ENCODE measurements around the gene CRCP. TPM values are rescaled to one million over a fixed set of nuclear protein-coding genes. Genes with fewer than 3 reads are reported as not detected.

The CRCP gene
- total and polyA plus RNA-seq, 4 experiments from 2014 or later, result 21.2 to 42.3 (median 34.8) TPM

- Mint-ChIP-seq H3K27me3 (no peaks in the 10 kb centered on the region), H3K4me1 (peaks cover 0 to 3% (median 0%) of the 10 kb centered on the region in 4 donors), H3K36me3 (peaks cover 42 to 55% of the 10 kb centered on the region in 2 donors), H3K27ac (no peak overlapping the region), H3K4me3 (no peak overlapping the region), H3K9me3 (peaks cover 0 to 24% (median 12%) of the 10 kb centered on the region in 8 donors)
- Histone ChIP-seq H3K4me3 (ENCODE audit: low read length in 2 of 2) (no peak overlapping the region), H3K4me1 (ENCODE audit: insufficient read depth, low read length) (no peaks in the 10 kb centered on the region), H3K36me3 (ENCODE audit: insufficient read depth, low read length) (peaks cover 27% of the 10 kb centered on the region), H3K27me3 (ENCODE audit: insufficient read depth, low read length) (no peaks in the 10 kb centered on the region), H3K9me3 (ENCODE audit: control insufficient read depth in 1 of 2, low read length in 2 of 2) (peaks cover 0 to 4% of the 10 kb centered on the region in 2 donors), H3K27ac (ENCODE audit: low read depth, low read length) (no peak overlapping the region)
- intact Hi-C loops (cut with micrococcal nuclease), result no loop called here
- ChIA-PET POLR2A (ENCODE audit: partially characterized antibody) (no interaction called here), CTCF (ENCODE audit: partially characterized antibody) (no interaction called here)
- no peak for DNase-seq
These were observed 42.4 kb downstream of the CRCP start for GRCh38 chr7:66157060-66157459.

DNA sequence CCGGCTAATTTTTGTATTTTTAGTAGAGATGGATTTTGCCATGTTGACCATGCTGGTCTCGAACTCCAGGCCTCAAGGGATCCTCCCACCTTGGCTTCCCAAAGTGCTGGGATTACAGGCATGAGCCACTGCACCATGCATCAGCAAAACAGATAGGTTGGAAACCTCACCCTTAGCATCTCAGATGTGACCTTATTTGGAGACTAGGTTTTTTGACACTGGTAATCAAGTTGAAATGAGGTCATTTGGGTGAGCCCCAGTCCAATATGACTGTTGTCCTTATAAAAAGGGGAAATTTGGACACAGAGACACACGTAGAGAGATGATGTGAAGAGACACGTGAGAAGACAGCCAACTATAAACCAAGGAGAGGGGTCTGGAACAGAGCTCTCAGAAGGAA, 48.0 kb downstream of the CRCP start:
- CTCF ChIA-PET (ENCODE audit: partially characterized antibody), result no interaction called here
- Histone ChIP-seq H3K36me3 (ENCODE audit: insufficient read depth, low read length) (peaks cover 5% of the 10 kb centered on the region), H3K4me3 (ENCODE audit: low read length in 2 of 2) (no peak overlapping the region), H3K4me1 (ENCODE audit: insufficient read depth, low read length) (no peaks in the 10 kb centered on the region), H3K27me3 (ENCODE audit: insufficient read depth, low read length) (no peaks in the 10 kb centered on the region), H3K27ac (ENCODE audit: low read depth, low read length) (no peak overlapping the region), H3K9me3 (ENCODE audit: control insufficient read depth in 1 of 2, low read length in 2 of 2) (peaks cover 0 to 4% of the 10 kb centered on the region in 2 donors)
- POLR2A ChIA-PET (ENCODE audit: partially characterized antibody), result no interaction called here
- peaks cover 0 to 22% (median 12%) of the 10 kb centered on the region in 8 donors for H3K9me3 Mint-ChIP-seq
- H3K27me3 Mint-ChIP-seq, result no peaks in the 10 kb centered on the region
- H3K27ac Mint-ChIP-seq, result no peak overlapping the region
- intact Hi-C loops (cut with micrococcal nuclease), result no loop called here
- DNase-seq, result no peak
- no peak overlapping the region for H3K4me3 Mint-ChIP-seq
- H3K4me1 Mint-ChIP-seq, result no peaks in the 10 kb centered on the region
- peaks cover 10 to 18% of the 10 kb centered on the region in 2 donors for H3K36me3 Mint-ChIP-seq

DNA sequence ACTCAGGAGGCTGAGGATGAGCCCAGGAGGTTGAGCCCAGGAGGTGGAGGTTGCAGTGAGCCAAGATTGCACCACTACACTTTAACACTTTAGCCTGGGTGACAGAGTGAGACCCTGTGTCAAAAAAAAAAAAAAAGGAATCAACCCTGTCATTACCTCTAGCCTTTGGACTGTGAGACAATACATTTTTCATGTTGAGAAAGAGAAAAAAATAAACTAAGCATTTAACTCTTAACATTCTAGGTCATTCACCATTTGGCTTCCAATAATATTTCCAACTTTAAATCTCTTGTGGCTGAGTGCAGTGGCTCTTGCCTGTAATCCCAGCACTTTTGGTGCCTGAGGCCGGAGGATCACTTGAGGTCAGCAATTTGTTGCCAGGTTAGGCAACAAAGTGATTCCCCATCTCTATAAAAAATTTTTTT, 48.6 kb downstream of the CRCP start:
- H3K4me1 Mint-ChIP-seq, result no peaks in the 10 kb centered on the region
- H3K4me3 Mint-ChIP-seq, result no peak overlapping the region
- H3K9me3 Mint-ChIP-seq, result peaks cover 0 to 18% (median 9%) of the 10 kb centered on the region in 8 donors
- Histone ChIP-seq H3K27ac (ENCODE audit: low read depth, low read length) (no peak overlapping the region), H3K4me1 (ENCODE audit: insufficient read depth, low read length) (no peaks in the 10 kb centered on the region), H3K9me3 (ENCODE audit: control insufficient read depth in 1 of 2, low read length in 2 of 2) (peaks cover 0 to 4% of the 10 kb centered on the region in 2 donors), H3K27me3 (ENCODE audit: insufficient read depth, low read length) (no peaks in the 10 kb centered on the region), H3K4me3 (ENCODE audit: low read length in 2 of 2) (no peak overlapping the region), H3K36me3 (ENCODE audit: insufficient read depth, low read length) (peaks cover 3% of the 10 kb centered on the region)
- H3K36me3 Mint-ChIP-seq, result peaks cover 7 to 15% of the 10 kb centered on the region in 2 donors
- DNase-seq, result no peak
- no peaks in the 10 kb centered on the region for H3K27me3 Mint-ChIP-seq
- POLR2A ChIA-PET (ENCODE audit: partially characterized antibody), result no interaction called here
- intact Hi-C loops (cut with micrococcal nuclease), result no loop called here
- peak overlapping the region in 1 of 7 donors; percentile 42 for H3K27ac Mint-ChIP-seq
- CTCF ChIA-PET (ENCODE audit: partially characterized antibody), result no interaction called here

GRCh38 chr7:66164356-66164755, 49.7 kb downstream of the CRCP start:
- no peaks in the 10 kb centered on the region for H3K36me3 ChIP-seq (ENCODE audit: insufficient read depth, low read length)
- H3K27ac Mint-ChIP-seq, result no peak overlapping the region
- no peaks in the 10 kb centered on the region for H3K9me3 ChIP-seq (ENCODE audit: control insufficient read depth in 1 of 2, low read length in 2 of 2)
- H3K4me3 Mint-ChIP-seq, result no peak overlapping the region
- no peak overlapping the region for H3K4me3 ChIP-seq (ENCODE audit: low read length in 2 of 2)
- no peak for DNase-seq
- H3K27ac ChIP-seq (ENCODE audit: low read depth, low read length), result no peak overlapping the region
- no peaks in the 10 kb centered on the region for H3K4me1 Mint-ChIP-seq
- no peaks in the 10 kb centered on the region for H3K4me1 ChIP-seq (ENCODE audit: insufficient read depth, low read length)
- peaks cover 0 to 8% (median 4%) of the 10 kb centered on the region in 8 donors for H3K9me3 Mint-ChIP-seq
- ChIA-PET CTCF (ENCODE audit: partially characterized antibody) (no interaction called here), POLR2A (ENCODE audit: partially characterized antibody) (no interaction called here)
- peaks cover 3 to 9% of the 10 kb centered on the region in 2 donors for H3K36me3 Mint-ChIP-seq
- H3K27me3 ChIP-seq (ENCODE audit: insufficient read depth, low read length), result no peaks in the 10 kb centered on the region
- intact Hi-C loops (cut with micrococcal nuclease), result no loop called here
- H3K27me3 Mint-ChIP-seq, result no peaks in the 10 kb centered on the region

DNA sequence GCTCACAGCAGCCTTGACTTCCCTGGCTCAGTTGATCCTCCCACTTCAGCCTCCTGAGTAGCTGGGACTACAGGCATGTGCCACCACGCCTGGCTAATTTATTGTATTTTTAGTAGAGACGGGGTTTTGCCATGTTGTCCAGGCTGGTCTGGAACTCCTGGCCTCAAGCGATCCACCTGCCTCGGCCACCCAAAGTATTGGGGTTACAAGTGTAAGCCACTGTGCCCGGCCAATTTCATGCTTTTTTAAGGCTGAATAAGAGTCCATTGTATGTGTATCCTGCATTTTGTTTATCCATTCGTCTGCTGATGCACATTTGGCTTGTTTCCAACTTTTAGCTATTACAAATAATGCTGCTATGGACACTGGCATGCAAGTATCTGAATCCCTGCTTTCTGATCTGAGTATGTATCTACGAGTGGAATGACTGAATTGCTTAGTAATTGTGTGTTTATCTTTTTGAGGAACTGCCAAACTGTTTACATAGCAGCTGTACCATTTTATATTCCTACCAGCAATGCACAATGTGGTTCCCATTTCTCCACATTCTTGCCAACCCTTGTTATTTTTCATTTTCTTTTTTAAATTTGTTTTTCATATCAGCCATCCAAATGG, 53.2 kb downstream of the CRCP start:
- Mint-ChIP-seq H3K27me3 (peaks cover 0 to 2% of the 10 kb centered on the region in 2 donors), H3K36me3 (no peaks in the 10 kb centered on the region), H3K27ac (no peak overlapping the region), H3K9me3 (no peaks in the 10 kb centered on the region), H3K4me1 (no peaks in the 10 kb centered on the region), H3K4me3 (no peak overlapping the region)
- no peak for DNase-seq
- Histone ChIP-seq H3K27me3 (ENCODE audit: insufficient read depth, low read length) (no peaks in the 10 kb centered on the region), H3K27ac (ENCODE audit: low read depth, low read length) (no peak overlapping the region), H3K36me3 (ENCODE audit: insufficient read depth, low read length) (no peaks in the 10 kb centered on the region), H3K4me3 (ENCODE audit: low read length in 2 of 2) (no peak overlapping the region), H3K9me3 (ENCODE audit: control insufficient read depth in 1 of 2, low read length in 2 of 2) (no peaks in the 10 kb centered on the region), H3K4me1 (ENCODE audit: insufficient read depth, low read length) (no peaks in the 10 kb centered on the region)
- CTCF ChIA-PET (ENCODE audit: partially characterized antibody), result no interaction called here
- intact Hi-C loops (cut with micrococcal nuclease), result no loop called here
- POLR2A ChIA-PET (ENCODE audit: partially characterized antibody), result no interaction called here

- Mint-ChIP-seq H3K9me3 (no peaks in the 10 kb centered on the region), H3K27me3 (peaks cover 0 to 3% of the 10 kb centered on the region in 2 donors), H3K4me1 (no peaks in the 10 kb centered on the region), H3K27ac (no peak overlapping the region), H3K4me3 (no peak overlapping the region), H3K36me3 (no peaks in the 10 kb centered on the region)
- H3K4me1 ChIP-seq (ENCODE audit: insufficient read depth, low read length), result no peaks in the 10 kb centered on the region
- no peak for DNase-seq
- no peaks in the 10 kb centered on the region for H3K36me3 ChIP-seq (ENCODE audit: insufficient read depth, low read length)
- intact Hi-C loops (cut with micrococcal nuclease), result no loop called here
- H3K27me3 ChIP-seq (ENCODE audit: insufficient read depth, low read length), result no peaks in the 10 kb centered on the region
- H3K4me3 ChIP-seq (ENCODE audit: low read length in 2 of 2), result no peak overlapping the region
- ChIA-PET POLR2A (ENCODE audit: partially characterized antibody) (no interaction called here), CTCF (ENCODE audit: partially characterized antibody) (no interaction called here)
- H3K9me3 ChIP-seq (ENCODE audit: control insufficient read depth in 1 of 2, low read length in 2 of 2), result no peaks in the 10 kb centered on the region
- H3K27ac ChIP-seq (ENCODE audit: low read depth, low read length), result no peak overlapping the region
These were observed 55.0 kb downstream of the CRCP start for GRCh38 chr7:66169616-66170015.

DNA sequence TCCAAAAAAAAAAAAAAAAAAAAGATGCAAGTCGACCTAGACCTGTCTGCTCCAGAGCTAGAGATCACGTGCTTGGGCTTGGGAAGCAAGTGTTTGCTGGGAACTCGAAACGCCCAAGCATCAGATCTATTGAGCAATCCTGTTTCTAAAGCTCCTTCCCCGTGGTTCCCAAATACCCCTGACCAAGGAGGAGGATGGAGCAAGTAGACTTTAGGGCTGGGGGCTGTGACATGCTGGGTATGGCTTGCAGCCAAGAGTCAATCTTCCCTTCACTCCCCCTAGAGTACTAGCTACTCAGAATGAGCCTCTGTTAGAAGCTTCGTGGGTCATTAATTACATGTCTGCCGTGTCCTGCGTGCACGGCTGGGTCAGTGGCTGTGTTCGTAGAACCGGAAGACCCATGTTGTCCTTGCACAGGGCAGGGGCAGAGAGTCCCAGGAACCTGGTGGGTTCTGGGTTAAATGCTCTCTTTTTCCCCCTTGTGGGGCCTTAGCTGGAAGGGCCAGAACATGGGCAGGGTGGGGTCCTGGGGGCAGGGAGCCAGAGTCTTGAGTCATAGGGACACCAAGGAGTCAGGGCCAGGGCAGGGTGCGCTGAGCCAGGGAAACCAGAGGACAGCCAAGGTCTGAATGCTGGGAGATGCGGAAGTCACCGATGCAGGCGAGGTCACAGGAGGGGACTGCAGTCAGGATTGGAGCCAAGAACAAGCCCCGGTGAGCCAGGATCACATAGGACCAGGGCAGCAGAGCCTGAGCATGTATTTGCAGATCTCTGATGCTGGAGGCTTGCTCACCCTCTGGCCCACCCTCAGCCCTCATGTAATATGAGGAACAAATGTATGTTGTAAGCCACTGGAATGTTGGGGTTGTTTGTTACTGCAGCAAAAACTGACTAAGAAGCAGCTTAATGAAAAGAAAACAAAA, 55.9 kb downstream of the CRCP start:
- intact Hi-C loops (cut with micrococcal nuclease), result no loop called here
- CTCF ChIA-PET (ENCODE audit: partially characterized antibody), result no interaction called here
- H3K27ac Mint-ChIP-seq, result no peak overlapping the region
- H3K36me3 Mint-ChIP-seq, result no peaks in the 10 kb centered on the region
- peaks cover 0 to 4% of the 10 kb centered on the region in 2 donors for H3K27me3 Mint-ChIP-seq
- H3K9me3 ChIP-seq (ENCODE audit: control insufficient read depth in 1 of 2, low read length in 2 of 2), result no peaks in the 10 kb centered on the region
- H3K27ac ChIP-seq (ENCODE audit: low read depth, low read length), result no peak overlapping the region
- H3K4me3 Mint-ChIP-seq, result no peak overlapping the region
- H3K27me3 ChIP-seq (ENCODE audit: insufficient read depth, low read length), result no peaks in the 10 kb centered on the region
- H3K4me1 ChIP-seq (ENCODE audit: insufficient read depth, low read length), result no peaks in the 10 kb centered on the region
- no peaks in the 10 kb centered on the region for H3K4me1 Mint-ChIP-seq
- H3K36me3 ChIP-seq (ENCODE audit: insufficient read depth, low read length), result no peaks in the 10 kb centered on the region
- H3K9me3 Mint-ChIP-seq, result no peaks in the 10 kb centered on the region
- DNase-seq, result no peak
- H3K4me3 ChIP-seq (ENCODE audit: low read length in 2 of 2), result no peak overlapping the region
- POLR2A ChIA-PET (ENCODE audit: partially characterized antibody), result no interaction called here
